Astrocyte (in vitro differentiated cells and primary cell): ENCODE results near the gene AUTS2. TPM values are rescaled to one million over a fixed set of nuclear protein-coding genes. Genes with fewer than 3 reads are reported as not detected.

Source experiments
- DNase-seq: peaks from one replicate; pipeline ENCODE4 v3.0.0-alpha.2; 2010; ENCODE audit warnings: low read depth
- FAIRE-seq: peaks from 2 replicates; lab custom pipeline; 2011; peaks lifted over from hg19 to GRCh38; lab: Jason Lieb, UNC
- H2AFZ ChIP-seq: 2 replicates; pipeline ENCODE4 v1.6.0; 2012; ENCODE audit warnings: low read depth, low read length, inconsistent platforms
- H3K27ac ChIP-seq: 2 replicates; pipeline ENCODE4 v1.5.1; 2011; ENCODE audit warnings: low read depth, low read length, inconsistent platforms
- H3K27me3 ChIP-seq: 2 replicates; pipeline ENCODE4 v1.6.0; 2011; ENCODE audit warnings: low read length, inconsistent platforms; ENCODE audit not compliant: insufficient read depth
- H3K36me3 ChIP-seq: 2 replicates; pipeline ENCODE4 v1.5.1; 2011; ENCODE audit warnings: low read length, inconsistent platforms; ENCODE audit not compliant: insufficient read depth
- H3K4me1 ChIP-seq: 2 replicates; pipeline ENCODE4 v1.5.1; 2011; ENCODE audit warnings: low read length, inconsistent platforms; ENCODE audit not compliant: insufficient read depth
- H3K4me2 ChIP-seq: 2 replicates; pipeline ENCODE4 v1.6.0; 2012; ENCODE audit warnings: low read length, inconsistent platforms
- H3K4me3 ChIP-seq: 2 replicates; pipeline ENCODE4 v1.5.1; 2011; ENCODE audit warnings: low read depth, mild to moderate bottlenecking, low read length, inconsistent platforms; ENCODE audit not compliant: insufficient read depth
- H3K79me2 ChIP-seq: 2 replicates; pipeline ENCODE4 v1.6.0; 2012; ENCODE audit warnings: mild to moderate bottlenecking, low read length, inconsistent platforms; ENCODE audit not compliant: insufficient read depth
- H3K9ac ChIP-seq: 2 replicates; pipeline ENCODE4 v1.6.0; 2012; ENCODE audit warnings: mild to moderate bottlenecking, low read length, inconsistent platforms
- H3K9me3 ChIP-seq: 2 replicates; pipeline ENCODE4 v1.5.1; 2012; ENCODE audit warnings: low read depth, mild to moderate bottlenecking, low read length, inconsistent platforms; ENCODE audit not compliant: insufficient read depth
- H4K20me1 ChIP-seq: 2 replicates; pipeline ENCODE4 v1.6.0; 2012; ENCODE audit warnings: low read length, inconsistent platforms; ENCODE audit not compliant: insufficient read depth
- H3K27ac Mint-ChIP-seq: one replicate; pipeline ENCODE4 v1.8.0; 2021; ENCODE audit warnings: mild to moderate bottlenecking, mixed read lengths; ENCODE audit not compliant: unreplicated experiment
- H3K27me3 Mint-ChIP-seq: one replicate; pipeline ENCODE4 v1.8.0; 2021; ENCODE audit warnings: low read depth, mixed read lengths; ENCODE audit not compliant: unreplicated experiment
- H3K36me3 Mint-ChIP-seq: one replicate; pipeline ENCODE4 v1.8.0; 2021; ENCODE audit warnings: low read depth, mixed read lengths; ENCODE audit not compliant: unreplicated experiment
- H3K4me1 Mint-ChIP-seq: one replicate; pipeline ENCODE4 v1.8.0; 2021; ENCODE audit warnings: low read depth, mixed read lengths; ENCODE audit not compliant: unreplicated experiment
- H3K4me3 Mint-ChIP-seq: one replicate; pipeline ENCODE4 v1.8.0; 2021; ENCODE audit warnings: mild to moderate bottlenecking, moderate library complexity, mixed read lengths; ENCODE audit not compliant: unreplicated experiment
- H3K9me3 Mint-ChIP-seq: one replicate; pipeline ENCODE4 v1.8.0; 2021; ENCODE audit warnings: mild to moderate bottlenecking, mixed read lengths; ENCODE audit not compliant: unreplicated experiment
- CTCF ChIP-seq: IDR thresholded peaks from 2 replicates; pipeline ENCODE4 v1.5.1; 2011; ENCODE audit warnings: low read depth, mild to moderate bottlenecking, inconsistent platforms, low read length, moderate library complexity; ENCODE audit not compliant: insufficient read depth
- EZH2 ChIP-seq: IDR thresholded peaks from 2 replicates; pipeline ENCODE4 v1.6.1; 2012; ENCODE audit warnings: mild to moderate bottlenecking, low read length, inconsistent platforms; ENCODE audit not compliant: insufficient read depth
- total RNA-seq: library from RNA; stranded (reverse); gene quantifications from 2 replicates; pipeline ENCODE4 v1.2.1, GENCODE V29; 2021

The AUTS2 gene
- total RNA-seq, 1 donor from 2014 or later = 73.2 TPM

GRCh38 chr7:70771451-70771850 lies 1173.2 kb downstream of the AUTS2 start:
- no peak overlapping the region for H3K27ac ChIP-seq
- H2AFZ ChIP-seq = no peak overlapping the region
- Mint-ChIP-seq H3K36me3 (peaks cover 34% of the 10 kb centered on the region), H3K4me3 (no peak overlapping the region), H3K4me1 (peaks cover 9% of the 10 kb centered on the region), H3K9me3 (peaks cover 2% of the 10 kb centered on the region), H3K27me3 (no peaks in the 10 kb centered on the region), H3K27ac (no peak overlapping the region)
- H3K36me3 ChIP-seq = peaks cover 11% of the 10 kb centered on the region
- H3K9me3 ChIP-seq = no peaks in the 10 kb centered on the region
- FAIRE-seq (no peak), DNase-seq (no peak)
- TF ChIP-seq CTCF = no peak
- H3K9ac ChIP-seq = no peak overlapping the region
- no peaks in the 10 kb centered on the region for H3K27me3 ChIP-seq
- peaks cover 12% of the 10 kb centered on the region for H4K20me1 ChIP-seq
- peaks cover 4% of the 10 kb centered on the region for H3K4me1 ChIP-seq
- no peak overlapping the region for H3K4me2 ChIP-seq
- H3K4me3 ChIP-seq = no peak overlapping the region
- H3K79me2 ChIP-seq = no peaks in the 10 kb centered on the region

DNA sequence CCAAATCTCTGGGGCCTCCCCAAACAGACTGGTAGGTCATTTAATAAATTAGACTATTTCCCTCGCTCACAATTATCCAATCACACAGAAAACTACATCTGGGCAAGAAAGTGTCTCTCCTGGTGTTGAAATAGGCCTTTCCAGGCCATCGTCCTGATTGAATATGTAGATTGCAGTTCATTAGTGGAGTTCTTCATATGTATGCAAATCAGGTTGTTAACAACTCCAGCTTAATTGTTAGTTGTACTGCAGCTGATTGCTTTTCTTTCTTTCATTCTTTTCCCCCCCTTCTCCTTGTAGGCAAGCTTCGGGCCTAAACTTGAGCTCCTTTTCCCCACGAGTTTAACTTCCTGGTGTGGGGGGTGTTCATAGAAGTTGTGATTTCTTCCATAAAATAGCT lies 1174.6 kb downstream of the AUTS2 start:
- Histone ChIP-seq H3K4me2 (no peak overlapping the region), H3K27me3 (no peaks in the 10 kb centered on the region), H3K9me3 (no peaks in the 10 kb centered on the region), H4K20me1 (peaks cover 18% of the 10 kb centered on the region), H3K27ac (no peak overlapping the region), H2AFZ (no peak overlapping the region), H3K9ac (no peak overlapping the region), H3K4me3 (no peak overlapping the region), H3K4me1 (peaks cover 8% of the 10 kb centered on the region), H3K79me2 (no peaks in the 10 kb centered on the region), H3K36me3 (peaks cover 20% of the 10 kb centered on the region)
- Mint-ChIP-seq H3K9me3 (peaks cover 2% of the 10 kb centered on the region), H3K4me3 (no peak overlapping the region), H3K4me1 (peaks cover 21% of the 10 kb centered on the region), H3K36me3 (peaks cover 36% of the 10 kb centered on the region), H3K27me3 (no peaks in the 10 kb centered on the region), H3K27ac (no peak overlapping the region)
- DNase-seq = no peak
- no peak for TF ChIP-seq CTCF
- no peak for TF ChIP-seq EZH2
- FAIRE-seq = no peak

DNA sequence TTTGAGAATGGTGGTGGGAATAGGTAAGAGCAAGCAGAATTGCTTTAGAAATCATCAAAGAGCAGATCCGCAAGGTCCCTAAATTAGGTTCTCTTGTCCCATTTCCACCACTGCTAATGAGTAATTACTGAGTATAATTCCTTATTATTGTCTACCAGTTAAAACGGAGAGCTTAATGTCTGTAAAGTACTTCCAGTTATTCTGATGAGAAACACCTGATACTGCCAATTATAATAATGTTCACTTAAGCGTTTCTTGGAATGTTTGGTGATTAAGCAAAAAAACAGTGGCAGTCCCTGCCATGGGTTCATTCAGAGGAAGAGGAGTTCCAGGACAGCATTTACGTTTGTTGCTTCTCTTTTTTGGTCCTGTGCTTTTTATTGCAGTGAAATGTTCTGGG lies 1175.1 kb downstream of the AUTS2 start:
- H3K4me1 Mint-ChIP-seq = peaks cover 21% of the 10 kb centered on the region
- H3K27me3 Mint-ChIP-seq = no peaks in the 10 kb centered on the region
- no peak overlapping the region for H3K27ac Mint-ChIP-seq
- no peak overlapping the region for H3K4me3 ChIP-seq
- no peak for DNase-seq
- H3K4me1 ChIP-seq = peaks cover 8% of the 10 kb centered on the region
- H3K9me3 ChIP-seq = no peaks in the 10 kb centered on the region
- H2AFZ ChIP-seq = no peak overlapping the region
- H3K27me3 ChIP-seq = no peaks in the 10 kb centered on the region
- H3K36me3 ChIP-seq = peaks cover 25% of the 10 kb centered on the region
- TF ChIP-seq CTCF (no peak), EZH2 (no peak)
- H3K27ac ChIP-seq = no peak overlapping the region
- H3K9me3 Mint-ChIP-seq = peaks cover 2% of the 10 kb centered on the region
- no peak overlapping the region for H3K4me3 Mint-ChIP-seq
- H4K20me1 ChIP-seq = peaks cover 18% of the 10 kb centered on the region
- H3K79me2 ChIP-seq = no peaks in the 10 kb centered on the region
- H3K9ac ChIP-seq = no peak overlapping the region
- peaks cover 37% of the 10 kb centered on the region for H3K36me3 Mint-ChIP-seq
- no peak for FAIRE-seq
- H3K4me2 ChIP-seq = no peak overlapping the region
